GM12878 (cell line): ENCODE measurements around the gene SETD1A. TPM values are rescaled to one million over a fixed set of nuclear protein-coding genes. Genes with fewer than 3 reads are reported as not detected.
A peak's percentile ranks its signal among the peaks of the same experiment; 100 is the strongest.

Source experiments
- ATAC-seq: fragments of 200-7000 bp; cut with Tn5 transposase; 3 replicates; pipeline ENCODE4 v1.9.1; 2020; ENCODE audit warnings: mild to moderate bottlenecking, moderate library complexity
- BruUV-seq: library from RNA; stranded (reverse); fragments of 400-500 nt; replicated peaks from 2 replicates; lab custom pipeline; 2021; lab: Mats Ljungman, UMichigan
- CTCF ChIA-PET: fragments of 300-600 bp; sonication (Branson Sonifier 250); formaldehyde crosslinking; extraction: SDS; loops from one replicate; lab custom pipeline; 2021; ENCODE audit warnings: inconsistent platforms; lab: Yijun Ruan, JAX
- POLR2A ChIA-PET: fragments of 350-600 bp; formaldehyde crosslinking; extraction: SDS; loops from one replicate; lab custom pipeline; 2021; ENCODE audit warnings: inconsistent platforms; lab: Charles Lee
- RAD21 ChIA-PET: fragments of 300-600 bp; sonication (Branson Sonifier 250); formaldehyde crosslinking; loops from one replicate; lab custom pipeline; 2023; ENCODE audit warnings: antibody characterized with exemption; ENCODE audit not compliant: unreplicated experiment; lab: Charles Lee
- SMC1A ChIA-PET: fragments of 300-600 bp; sonication (Branson Sonifier 250); formaldehyde crosslinking; loops from one replicate; lab custom pipeline; 2023; ENCODE audit not compliant: unreplicated experiment, uncharacterized antibody; lab: Charles Lee
- DNase-seq: peaks from one replicate; pipeline ENCODE4 v3.0.0-alpha.2; 2011; ENCODE audit warnings: low read depth, low spot score
- FAIRE-seq: peaks from 3 replicates; lab custom pipeline; 2011; peaks lifted over from hg19 to GRCh38; lab: Jason Lieb, UNC
- H2AFZ ChIP-seq: 2 replicates; pipeline ENCODE4 v1.6.0; 2011; ENCODE audit warnings: low read depth, low read length, control low read depth; ENCODE audit not compliant: control insufficient read depth
- H3K27ac ChIP-seq: 2 replicates; pipeline ENCODE4 v1.5.1; 2011; ENCODE audit warnings: control low read depth; ENCODE audit not compliant: control insufficient read depth, insufficient read depth
- H3K27me3 ChIP-seq, 2 experiments: replicated peaks in 1 of 2; 2 replicates each; pipeline versions ENCODE4 v1.6.0 to v1.6.1; 2011; ENCODE audit warnings: low read length in 1 of 2; ENCODE audit not compliant: control insufficient read depth in 2 of 2, insufficient read depth in 2 of 2
- H3K36me3 ChIP-seq, 2 experiments: 2 replicates each; pipeline ENCODE4 v1.5.1; 2011; ENCODE audit warnings: low read length in 1 of 2; ENCODE audit not compliant: control insufficient read depth in 2 of 2, insufficient read depth in 2 of 2
- H3K4me1 ChIP-seq: 2 replicates; pipeline ENCODE4 v1.6.1; 2011; ENCODE audit warnings: mild to moderate bottlenecking, low read length, moderate library complexity, mixed read lengths; ENCODE audit not compliant: control insufficient read depth, insufficient read depth
- H3K4me2 ChIP-seq: 2 replicates; pipeline ENCODE4 v1.6.0; 2011; ENCODE audit warnings: control low read depth; ENCODE audit not compliant: control insufficient read depth, insufficient read depth
- H3K4me3 ChIP-seq: fragments of 200-600 bp; sonication (generic); 2 replicates; pipeline ENCODE4 v1.5.1; 2016
- H3K79me2 ChIP-seq: 2 replicates; pipeline ENCODE4 v1.6.0; 2011; ENCODE audit warnings: low read length; ENCODE audit not compliant: control insufficient read depth, insufficient read depth
- H3K9ac ChIP-seq: 2 replicates; pipeline ENCODE4 v1.8.0; 2011; ENCODE audit warnings: low read length, control low read depth, mixed read lengths; ENCODE audit not compliant: control insufficient read depth, insufficient read depth
- H3K9me3 ChIP-seq: replicated peaks from 3 replicates; pipeline ENCODE4 v1.5.1; 2011; ENCODE audit warnings: mild to moderate bottlenecking, low read length; ENCODE audit not compliant: control insufficient read depth, insufficient read depth
- H4K20me1 ChIP-seq: 2 replicates; pipeline ENCODE4 v1.6.0; 2011; ENCODE audit not compliant: control insufficient read depth, insufficient read depth
- NFIC ChIP-seq: IDR thresholded peaks from 2 replicates; pipeline ENCODE4 v1.6.1; 2012; ENCODE audit warnings: low read depth, mild to moderate bottlenecking, inconsistent platforms, low read length, moderate library complexity
- NR2C1 ChIP-seq: fragments of 450-650 bp; IDR thresholded peaks from 2 replicates; pipeline ENCODE4 v1.6.1; 2017; ENCODE audit warnings: antibody characterized with exemption, mild to moderate bottlenecking, moderate library complexity
- ZNF217 ChIP-seq: fragments of 450-650 bp; IDR thresholded peaks from 2 replicates; pipeline ENCODE4 v1.6.1; 2017; ENCODE audit warnings: antibody characterized with exemption, mild to moderate bottlenecking
- WGBS: methylation state at CpG from one replicate; pipeline ENCODE4 v1.1.6; 2016; ENCODE audit warnings: low lambda C conversion rate; ENCODE audit not compliant: insufficient replicate concordance, insufficient coverage; ENCODE audit errors: missing lambda C conversion rate; 5-methylcytosine and 5-hydroxymethylcytosine counted together
- in situ Hi-C: fragments of 300-500 bp; cut with MboI; formaldehyde crosslinking; loops from 9 replicates; pipeline ENCODE4 v1.14.3; 2018; ENCODE audit warnings: mixed read lengths
- intact Hi-C: fragments of 100-400 bp; cut with micrococcal nuclease; formaldehyde crosslinking; loops from one replicate; pipeline ENCODE4 v1.14.2; 2022; ENCODE audit not compliant: unreplicated experiment
- polyA plus RNA-seq, 11 experiments: library from polyadenylated mRNA; depleted of rRNA in 4 of 11; unstranded in 6 of 11; stranded (reverse) in 5 of 11; fragments of >200 nt; fragmentation: Nextera tagmentation in 4 of 11; fragmentation: Illumina TruSeq in 1 of 11; extraction: Ambion mirVana in 4 of 11; extraction: Trizol in 1 of 11; gene quantifications; 1 replicate in 1 of 11; 2 replicates in 10 of 11; pipeline versions ENCODE4 v1.2.1 to v1.2.3, GENCODE V29; 2011 to 2016; ENCODE audit warnings: inconsistent platforms in 2 of 11, missing spikeins in 2 of 11, low read depth in 1 of 11
- total RNA-seq, 4 experiments: library from RNA; depleted of rRNA in 3 of 4; stranded (reverse); fragments of >200 nt in 3 of 4; fragmentation: Illumina TruSeq in 1 of 4; extraction: Trizol in 1 of 4; gene quantifications; 2 replicates each; pipeline versions ENCODE4 v1.2.1 to v1.2.3, GENCODE V29; 2013 to 2021
- TF ChIP-seq, protein P1 (sequence below): fragments of 450-650 bp; IDR thresholded peaks from 2 replicates; pipeline ENCODE4 v1.6.1; 2016; ENCODE audit warnings: mild to moderate bottlenecking
- TF ChIP-seq, protein P2 (sequence below): fragments of 450-650 bp; IDR thresholded peaks from 2 replicates; pipeline ENCODE4 v1.6.1; 2017; ENCODE audit warnings: mild to moderate bottlenecking

The SETD1A gene
- total and polyA plus RNA-seq, 10 of the 15 experiments (the other 5 are each of a cell fraction or from before 2014, with no cell fraction given), result 0.02 to 25.9 (median 4.9) TPM

DNA sequence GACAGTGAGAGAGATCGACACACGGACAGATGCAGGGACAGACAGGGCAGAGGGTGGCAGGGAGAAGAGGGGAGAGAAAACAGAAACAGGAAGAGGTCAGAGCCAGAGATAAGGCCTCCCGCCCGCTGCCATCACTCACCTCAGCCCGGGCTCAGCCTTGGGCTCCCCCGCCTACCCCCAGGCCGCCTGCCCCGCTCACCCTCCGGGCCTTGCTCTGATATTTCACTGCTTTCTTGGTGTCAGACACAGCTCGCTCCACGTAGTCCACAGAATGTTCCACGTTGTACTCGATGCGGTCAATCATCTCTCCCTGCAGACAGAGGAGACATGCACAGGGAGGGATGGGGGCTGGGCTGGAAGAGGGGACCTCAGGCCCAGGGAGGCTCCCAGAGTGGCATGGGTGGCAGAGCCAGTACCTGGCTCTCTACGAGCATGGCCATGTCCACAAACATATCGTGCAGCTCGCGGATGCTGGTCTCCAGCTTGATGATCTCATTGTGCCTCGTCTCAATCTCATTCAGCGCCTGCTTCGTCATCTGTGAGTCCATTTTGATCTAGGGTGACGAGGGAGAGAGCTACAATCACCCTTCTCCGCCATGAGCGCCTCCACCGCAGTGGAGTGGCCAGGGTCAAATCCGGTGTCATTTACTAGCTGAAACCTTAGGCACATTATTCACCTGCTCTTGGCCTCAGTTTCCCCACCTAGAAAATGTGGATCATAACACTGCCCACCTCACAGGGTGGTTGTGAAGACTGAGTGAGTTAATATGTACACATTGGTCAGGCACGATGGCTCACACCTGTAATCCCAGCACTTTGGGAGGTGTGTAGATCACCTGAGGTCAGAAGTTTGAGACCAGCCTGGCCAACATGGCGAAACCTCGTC is 35.6 kb downstream of the SETD1A start:
- intact Hi-C loops, result loop anchor here (10.0 kb wide), 1 partner anchor 82 kb away; the partner anchor contains the start of genes ZNF646 and ZNF668
- no TSS peak for BruUV-seq
- Histone ChIP-seq H3K36me3 (no peaks in the 10 kb centered on the region), H3K4me1 (peaks cover 17% of the 10 kb centered on the region), H3K9me3 (no peaks in the 10 kb centered on the region), H3K79me2 (no peaks in the 10 kb centered on the region; the same call in 1 of the 2 replicates), H3K27me3 (no peaks in the 10 kb centered on the region), H2AFZ (no peak overlapping the region; the same call in 1 of the 2 replicates), H4K20me1 (no peaks in the 10 kb centered on the region), H3K4me2 (peak overlapping the region; percentile 3; the same call in 1 of the 2 replicates), H3K27ac (no peak overlapping the region), H3K4me3 (no peak overlapping the region), H3K9ac (no peak overlapping the region; the same call in 1 of the 2 replicates)
- in situ Hi-C loops, result loop anchor here (5.0 to 25.0 kb wide), 2 partner anchors 444 to 874 kb away; partner anchors contain the start of genes COX6A2 and ZNF843
- ChIA-PET RAD21 (interaction anchor here (1.5 to 2.1 kb wide), 2 partner anchors 79 to 149 kb away, joined by 3 to 5 read pairs; no protein-coding TSS in a partner anchor), SMC1A (interaction anchor here (0.6 to 0.8 kb wide), 2 partner anchors 39 to 462 kb away, joined by 3 to 5 read pairs; no protein-coding TSS in a partner anchor), POLR2A (interaction anchor here (0.9 to 2.0 kb wide), 6 partner anchors 8 to 149 kb away, joined by 3 to 10 read pairs (median 4); partner anchors contain the start of genes HSD3B7, STX4, ZNF646 and ZNF668), CTCF (interaction anchor here (0.9 to 4.3 kb wide), 5 partner anchors 8 to 875 kb away, joined by 3 to 16 read pairs (median 3); partner anchors contain the start of gene HSD3B7)
- DNase-seq (no peak), FAIRE-seq (no peak), ATAC-seq (no peak)
- TF ChIP-seq NR2C1, result no peak
- no peak for TF ChIP-seq ZNF217
- no peak for TF ChIP-seq NFIC
- TF ChIP-seq, protein P1, sequence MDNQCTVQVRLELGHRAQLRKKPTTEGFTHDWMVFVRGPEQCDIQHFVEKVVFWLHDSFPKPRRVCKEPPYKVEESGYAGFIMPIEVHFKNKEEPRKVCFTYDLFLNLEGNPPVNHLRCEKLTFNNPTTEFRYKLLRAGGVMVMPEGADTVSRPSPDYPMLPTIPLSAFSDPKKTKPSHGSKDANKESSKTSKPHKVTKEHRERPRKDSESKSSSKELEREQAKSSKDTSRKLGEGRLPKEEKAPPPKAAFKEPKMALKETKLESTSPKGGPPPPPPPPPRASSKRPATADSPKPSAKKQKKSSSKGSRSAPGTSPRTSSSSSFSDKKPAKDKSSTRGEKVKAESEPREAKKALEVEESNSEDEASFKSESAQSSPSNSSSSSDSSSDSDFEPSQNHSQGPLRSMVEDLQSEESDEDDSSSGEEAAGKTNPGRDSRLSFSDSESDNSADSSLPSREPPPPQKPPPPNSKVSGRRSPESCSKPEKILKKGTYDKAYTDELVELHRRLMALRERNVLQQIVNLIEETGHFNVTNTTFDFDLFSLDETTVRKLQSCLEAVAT, result peak; percentile 76
- TF ChIP-seq, protein P2, sequence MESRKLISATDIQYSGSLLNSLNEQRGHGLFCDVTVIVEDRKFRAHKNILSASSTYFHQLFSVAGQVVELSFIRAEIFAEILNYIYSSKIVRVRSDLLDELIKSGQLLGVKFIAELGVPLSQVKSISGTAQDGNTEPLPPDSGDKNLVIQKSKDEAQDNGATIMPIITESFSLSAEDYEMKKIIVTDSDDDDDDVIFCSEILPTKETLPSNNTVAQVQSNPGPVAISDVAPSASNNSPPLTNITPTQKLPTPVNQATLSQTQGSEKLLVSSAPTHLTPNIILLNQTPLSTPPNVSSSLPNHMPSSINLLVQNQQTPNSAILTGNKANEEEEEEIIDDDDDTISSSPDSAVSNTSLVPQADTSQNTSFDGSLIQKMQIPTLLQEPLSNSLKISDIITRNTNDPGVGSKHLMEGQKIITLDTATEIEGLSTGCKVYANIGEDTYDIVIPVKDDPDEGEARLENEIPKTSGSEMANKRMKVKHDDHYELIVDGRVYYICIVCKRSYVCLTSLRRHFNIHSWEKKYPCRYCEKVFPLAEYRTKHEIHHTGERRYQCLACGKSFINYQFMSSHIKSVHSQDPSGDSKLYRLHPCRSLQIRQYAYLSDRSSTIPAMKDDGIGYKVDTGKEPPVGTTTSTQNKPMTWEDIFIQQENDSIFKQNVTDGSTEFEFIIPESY, result 0 out of 2 replicates have a peak, but pooled peaks have one; percentile 46
- WGBS, result 76% methylated on average over 26 of the region's 29 CpGs
